ENCODE results near the gene TMEM266.

The TMEM266 gene

GRCh38 chr15:76163457-76164295, 103.9 kb downstream of the TMEM266 start:
- no peak for DNase-seq

- DNase-seq, result no peak
These were observed 104.8 kb downstream of the TMEM266 start for GRCh38 chr15:76164602-76165001.

- DNase-seq, result no peak
These were observed 106.2 kb downstream of the TMEM266 start for GRCh38 chr15:76165951-76166350.

- DNase-seq, result no peak
These were observed 108.6 kb downstream of the TMEM266 start for GRCh38 chr15:76168237-76168984.

- DNase-seq, result no peak
These were observed 109.2 kb downstream of the TMEM266 start for GRCh38 chr15:76169018-76169417.

GRCh38 chr15:76169911-76170800, 110.4 kb downstream of the TMEM266 start:
- DNase-seq, result no peak

GRCh38 chr15:76172782-76173181, 113.0 kb downstream of the TMEM266 start:
- DNase-seq, result no peak

GRCh38 chr15:76173317-76173834, 113.6 kb downstream of the TMEM266 start:
- no peak for DNase-seq

- DNase-seq, result no peak
These were observed 114.9 kb downstream of the TMEM266 start for GRCh38 chr15:76174654-76175053.

GRCh38 chr15:76175442-76175841, 115.7 kb downstream of the TMEM266 start:
- no peak for DNase-seq

- DNase-seq, result no peak
These were observed 116.3 kb downstream of the TMEM266 start for GRCh38 chr15:76176059-76176458.

GRCh38 chr15:76176487-76177085, 116.8 kb downstream of the TMEM266 start:
- DNase-seq, result no peak

- no peak for DNase-seq
These were observed 117.8 kb downstream of the TMEM266 start for GRCh38 chr15:76177491-76178040.

- DNase-seq, result no peak
These were observed 118.7 kb downstream of the TMEM266 start for GRCh38 chr15:76178296-76179000.

- no peak for DNase-seq
These were observed 119.2 kb downstream of the TMEM266 start for GRCh38 chr15:76179023-76179422.

- no peak for DNase-seq
These were observed 120.5 kb downstream of the TMEM266 start for GRCh38 chr15:76180321-76180720.

- DNase-seq, result peak; percentile 18 to 32
These were observed 121.9 kb downstream of the TMEM266 start for GRCh38 chr15:76181705-76182107.

GRCh38 chr15:76183930-76184649, 124.3 kb downstream of the TMEM266 start:
- DNase-seq, result no peak

GRCh38 chr15:76184650-76185035, 124.9 kb downstream of the TMEM266 start:
- no peak for DNase-seq

- DNase-seq, result peak in 1 of 2 donors; percentile 12
These were observed 125.9 kb downstream of the TMEM266 start for GRCh38 chr15:76185716-76186115.

- no peak for DNase-seq
These were observed 127.4 kb downstream of the TMEM266 start for GRCh38 chr15:76187163-76187562.

Data from stimulated activated CD4-positive, alpha-beta T cell treated with anti-CD3 and anti-CD28 coated beads, Interleukin-2, amount 100 ng/mL, for 48 hours (primary cell).